ENCODE data around the gene KLHL14. TPM values are rescaled to one million over a fixed set of nuclear protein-coding genes. Genes with fewer than 3 reads are reported as not detected.

The KLHL14 gene
- total and polyA plus RNA-seq, 2 of the 13 experiments (the other 11 are each of a cell fraction or from before 2014, with no cell fraction given) = 16.0 to 41.8 TPM

- TF ChIP-seq ZNF740 (CRISPR knock-in tag; IDR thresholded peaks at IDR 0.05) = no peak
- no peak for TF ChIP-seq DMAP1 (CRISPR knock-in tag; IDR thresholded peaks at IDR 0.05)
- no peak for TF ChIP-seq IKZF1 (IDR thresholded peaks at IDR 0.05)
- TF ChIP-seq ZNF674 (CRISPR knock-in tag; IDR thresholded peaks at IDR 0.05; ENCODE audit: low read depth) = no peak
- TF ChIP-seq ZNF678 (CRISPR knock-in tag; IDR thresholded peaks at IDR 0.05) = no peak
- no peak for TF ChIP-seq REL (CRISPR knock-in tag; conservative IDR thresholded peaks at IDR 0.05)
- no peak for TF ChIP-seq SPEN (CRISPR knock-in tag; IDR thresholded peaks at IDR 0.05; ENCODE audit: low read depth)
- no peak for TF ChIP-seq ZFP90 (CRISPR knock-in tag; IDR thresholded peaks at IDR 0.05; ENCODE audit: borderline replicate concordance)
- TF ChIP-seq MXD4 (CRISPR knock-in tag; IDR thresholded peaks at IDR 0.05) = no peak
- no peak for TF ChIP-seq ZBTB1 (CRISPR knock-in tag; IDR thresholded peaks at IDR 0.05; ENCODE audit: borderline replicate concordance)
- peak; percentile 68 for TF ChIP-seq TBL1XR1 (IDR thresholded peaks at IDR 0.05; ENCODE audit: borderline replicate concordance, low read length, partially characterized antibody)
- no peak for TF ChIP-seq ZSCAN12 (CRISPR knock-in tag; IDR thresholded peaks at IDR 0.05)
- peak; percentile 94; the same call in 1 of the 2 replicates for TF ChIP-seq MED13 (CRISPR knock-in tag; IDR thresholded peaks at IDR 0.05)
- peak; percentile 93 for TF ChIP-seq GATA4 (IDR thresholded peaks at IDR 0.05; ENCODE audit: borderline replicate concordance, low read depth)
- peak; percentile 88 for TF ChIP-seq MEIS2 (CRISPR knock-in tag; IDR thresholded peaks at IDR 0.05)
- TF ChIP-seq ZNF318 (CRISPR knock-in tag; IDR thresholded peaks at IDR 0.05) = no peak
- no peak for TF ChIP-seq ZNF576 (CRISPR knock-in tag; IDR thresholded peaks at IDR 0.05)
- TF ChIP-seq TBP (CRISPR knock-in tag; IDR thresholded peaks at IDR 0.05) = no peak
- no peak for TF ChIP-seq ZBTB21 (CRISPR knock-in tag; IDR thresholded peaks at IDR 0.05)
- TF ChIP-seq MLLT10 (CRISPR knock-in tag; IDR thresholded peaks at IDR 0.05) = no peak
- TF ChIP-seq NFIC (IDR thresholded peaks at IDR 0.05; ENCODE audit: low read length) = peak; percentile 85; the same call in 1 of the 2 replicates
These were observed 31.5 kb upstream of the KLHL14 start (continued) for GRCh38 chr18:32804134-32804888.

Data from HepG2 (cell line).